Lower lobe of right lung (tissue), 2 donors: ENCODE measurements around the gene LAMA2. TPM values are rescaled to one million over a fixed set of nuclear protein-coding genes. Genes with fewer than 3 reads are reported as not detected.

Source experiments
- ATAC-seq, 2 donors: fragments of 200-7000 bp; cut with Tn5 transposase; one replicate each; pipeline ENCODE4 v1.9.1; 2020 to 2022; ENCODE audit warnings: mild to moderate bottlenecking in 2 of 2, moderate library complexity in 2 of 2
- DNase-seq: peaks from one replicate; pipeline ENCODE4 v3.0.0-alpha.2; 2020
- H3K27ac ChIP-seq: fragments of 200-600 bp; one replicate; pipeline ENCODE4 v1.8.0; 2022
- H3K27me3 ChIP-seq: fragments of 200-600 bp; one replicate; pipeline ENCODE4 v1.8.0; 2022; ENCODE audit warnings: low read depth
- H3K36me3 ChIP-seq: fragments of 200-600 bp; one replicate; pipeline ENCODE4 v1.8.0; 2022; ENCODE audit warnings: mild to moderate bottlenecking
- H3K4me1 ChIP-seq: fragments of 200-600 bp; one replicate; pipeline ENCODE4 v1.8.0; 2022
- H3K4me3 ChIP-seq: fragments of 200-600 bp; one replicate; pipeline ENCODE4 v1.8.0; 2022; ENCODE audit warnings: mild to moderate bottlenecking
- H3K9me3 ChIP-seq: fragments of 200-600 bp; one replicate; pipeline ENCODE4 v1.8.0; 2022
- intact Hi-C: fragments of 100-400 bp; cut with DNase I; formaldehyde crosslinking; loops from one replicate; pipeline ENCODE4 v1.11.0; 2022
- total RNA-seq: library from RNA; stranded (reverse); fragmentation: NEBNext Ultra II Directional; extraction: Animal tissue kit (Norgen Biotek cat#: 25700); gene quantifications from one replicate; pipeline ENCODE4 v1.2.1, GENCODE V29; 2021
- TF ChIP-seq, protein P1 (sequence below): fragments of 200-600 bp; IDR thresholded peaks from one replicate; pipeline ENCODE4 v1.8.0; 2022; ENCODE audit warnings: antibody characterized with exemption, mild to moderate bottlenecking
- donor health status: DM: no; HTN: yes; CAD: no; lungs with severe emphysema.

LAMA2 gene
- total RNA-seq, 1 donor from 2014 or later = 49.6 TPM

DNA sequence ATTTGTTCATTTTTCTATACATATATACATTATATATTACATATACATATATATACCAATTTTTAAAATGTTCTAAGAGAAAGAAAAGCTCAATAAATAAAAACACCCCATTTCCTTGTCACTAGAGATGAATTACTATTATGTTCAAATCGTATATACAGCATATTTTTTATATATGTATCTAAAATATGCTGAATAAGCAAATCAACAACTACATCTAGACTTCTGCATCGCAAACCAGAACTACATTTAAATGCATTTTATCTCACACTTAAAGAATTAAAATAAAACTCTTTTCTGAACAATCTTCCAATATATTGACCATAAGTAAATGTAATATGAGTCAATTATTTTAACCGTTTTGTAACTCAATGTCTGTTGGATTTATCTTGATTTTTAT lies 133.9 kb downstream of the LAMA2 start:
- intact Hi-C loops = no loop called here
- Histone ChIP-seq H3K27ac (no peak overlapping the region), H3K4me3 (no peak overlapping the region), H3K36me3 (no peaks in the 10 kb centered on the region), H3K9me3 (no peaks in the 10 kb centered on the region), H3K4me1 (no peaks in the 10 kb centered on the region), H3K27me3 (no peaks in the 10 kb centered on the region)
- TF ChIP-seq, protein P1, sequence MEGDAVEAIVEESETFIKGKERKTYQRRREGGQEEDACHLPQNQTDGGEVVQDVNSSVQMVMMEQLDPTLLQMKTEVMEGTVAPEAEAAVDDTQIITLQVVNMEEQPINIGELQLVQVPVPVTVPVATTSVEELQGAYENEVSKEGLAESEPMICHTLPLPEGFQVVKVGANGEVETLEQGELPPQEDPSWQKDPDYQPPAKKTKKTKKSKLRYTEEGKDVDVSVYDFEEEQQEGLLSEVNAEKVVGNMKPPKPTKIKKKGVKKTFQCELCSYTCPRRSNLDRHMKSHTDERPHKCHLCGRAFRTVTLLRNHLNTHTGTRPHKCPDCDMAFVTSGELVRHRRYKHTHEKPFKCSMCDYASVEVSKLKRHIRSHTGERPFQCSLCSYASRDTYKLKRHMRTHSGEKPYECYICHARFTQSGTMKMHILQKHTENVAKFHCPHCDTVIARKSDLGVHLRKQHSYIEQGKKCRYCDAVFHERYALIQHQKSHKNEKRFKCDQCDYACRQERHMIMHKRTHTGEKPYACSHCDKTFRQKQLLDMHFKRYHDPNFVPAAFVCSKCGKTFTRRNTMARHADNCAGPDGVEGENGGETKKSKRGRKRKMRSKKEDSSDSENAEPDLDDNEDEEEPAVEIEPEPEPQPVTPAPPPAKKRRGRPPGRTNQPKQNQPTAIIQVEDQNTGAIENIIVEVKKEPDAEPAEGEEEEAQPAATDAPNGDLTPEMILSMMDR = no peak
- ATAC-seq (no peak), DNase-seq (no peak)

DNA sequence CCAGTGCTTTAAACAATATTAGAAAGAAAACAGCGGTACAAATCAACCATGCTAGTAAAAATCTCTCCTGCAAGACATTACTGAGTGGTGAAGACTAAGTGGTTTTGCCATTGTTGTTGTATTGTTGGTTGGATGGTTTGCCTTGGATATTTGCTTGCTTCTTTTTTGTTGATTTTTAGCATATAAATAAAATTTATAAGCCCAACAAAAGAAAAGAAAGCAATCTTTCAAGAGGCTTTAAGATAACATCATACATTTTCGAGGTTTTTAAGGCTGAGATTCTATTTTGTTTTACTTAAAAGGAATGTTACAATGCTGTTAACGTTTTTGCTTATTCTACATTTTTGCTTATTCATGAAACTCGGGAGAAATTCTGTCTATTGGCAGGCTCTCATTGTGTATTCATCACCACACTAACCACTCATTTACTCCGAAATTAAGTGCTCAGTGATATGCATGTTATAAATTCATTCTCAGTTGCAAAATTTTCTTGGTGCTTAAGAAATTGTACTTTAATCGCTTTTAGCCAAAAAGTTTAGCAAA lies 139.1 kb downstream of the LAMA2 start:
- H3K4me1 ChIP-seq = no peaks in the 10 kb centered on the region
- no peak for ATAC-seq
- no peaks in the 10 kb centered on the region for H3K36me3 ChIP-seq
- intact Hi-C loops = no loop called here
- no peak overlapping the region for H3K27ac ChIP-seq
- H3K9me3 ChIP-seq = no peaks in the 10 kb centered on the region
- no peaks in the 10 kb centered on the region for H3K27me3 ChIP-seq
- H3K4me3 ChIP-seq = no peak overlapping the region
- no peak for DNase-seq
- TF ChIP-seq, protein P1 = no peak

DNA sequence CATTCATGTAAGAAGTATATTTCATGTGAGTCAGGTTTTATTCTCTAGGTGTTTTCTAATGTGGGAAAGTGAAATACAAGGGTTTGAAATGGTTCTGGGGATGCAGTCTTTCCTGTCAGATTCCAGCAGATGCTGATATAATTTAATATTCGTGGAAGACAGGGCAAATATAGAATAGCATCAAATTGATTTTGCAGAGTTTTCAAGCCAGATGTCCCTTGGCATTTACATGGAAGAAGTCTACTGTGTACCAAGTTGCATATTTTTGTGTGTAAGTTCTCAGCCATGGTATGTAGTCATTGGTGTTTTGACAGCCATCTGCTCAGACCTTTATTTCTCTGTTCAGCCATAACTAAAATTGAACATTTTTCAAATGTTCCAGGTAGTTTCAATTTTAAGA lies 143.7 kb downstream of the LAMA2 start:
- Histone ChIP-seq H3K27me3 (no peaks in the 10 kb centered on the region), H3K4me1 (no peaks in the 10 kb centered on the region), H3K27ac (no peak overlapping the region), H3K36me3 (no peaks in the 10 kb centered on the region), H3K4me3 (no peak overlapping the region), H3K9me3 (no peaks in the 10 kb centered on the region)
- TF ChIP-seq, protein P1 = no peak
- intact Hi-C loops = no loop called here
- no peak for DNase-seq
- no peak for ATAC-seq

GRCh38 chr6:129029778-129030177 lies 146.8 kb downstream of the LAMA2 start:
- DNase-seq = no peak
- no peaks in the 10 kb centered on the region for H3K27me3 ChIP-seq
- no peaks in the 10 kb centered on the region for H3K36me3 ChIP-seq
- no peak overlapping the region for H3K27ac ChIP-seq
- TF ChIP-seq, protein P1 = no peak
- intact Hi-C loops = no loop called here
- H3K4me1 ChIP-seq = no peaks in the 10 kb centered on the region
- no peak for ATAC-seq
- H3K4me3 ChIP-seq = no peak overlapping the region
- no peaks in the 10 kb centered on the region for H3K9me3 ChIP-seq

GRCh38 chr6:129030215-129030614 lies 147.3 kb downstream of the LAMA2 start:
- DNase-seq = no peak
- no peak for ATAC-seq
- H3K27ac ChIP-seq = no peak overlapping the region
- H3K4me1 ChIP-seq = no peaks in the 10 kb centered on the region
- H3K4me3 ChIP-seq = no peak overlapping the region
- no peaks in the 10 kb centered on the region for H3K36me3 ChIP-seq
- H3K27me3 ChIP-seq = no peaks in the 10 kb centered on the region
- intact Hi-C loops = no loop called here
- no peaks in the 10 kb centered on the region for H3K9me3 ChIP-seq
- TF ChIP-seq, protein P1 = no peak
